ENCODE measurements around the gene RAD51B. TPM values are rescaled to one million over a fixed set of nuclear protein-coding genes. Genes with fewer than 3 reads are reported as not detected.

RAD51B gene
- total RNA-seq, 1 donor from 2014 or later: 25.1 TPM

- Mint-ChIP-seq H3K27ac (no peak overlapping the region), H3K36me3 (ENCODE audit: low read depth) (no peaks in the 10 kb centered on the region), H3K27me3 (ENCODE audit: low read depth) (no peaks in the 10 kb centered on the region), H3K4me3 (ENCODE audit: low read depth) (no peak overlapping the region), H3K4me1 (ENCODE audit: low read depth) (no peaks in the 10 kb centered on the region), H3K9me3 (no peaks in the 10 kb centered on the region)
- DNase-seq (ENCODE audit: low spot score): no peak
- intact Hi-C loops (cut with micrococcal nuclease): no loop called here
Observed at GRCh38 chr14:68553311-68553710, 733.7 kb downstream of the RAD51B start.

GRCh38 chr14:68554231-68554630, 734.7 kb downstream of the RAD51B start:
- Mint-ChIP-seq H3K4me3 (ENCODE audit: low read depth) (no peak overlapping the region), H3K4me1 (ENCODE audit: low read depth) (no peaks in the 10 kb centered on the region), H3K9me3 (no peaks in the 10 kb centered on the region), H3K27me3 (ENCODE audit: low read depth) (no peaks in the 10 kb centered on the region), H3K36me3 (ENCODE audit: low read depth) (no peaks in the 10 kb centered on the region), H3K27ac (no peak overlapping the region)
- DNase-seq (ENCODE audit: low spot score): no peak
- intact Hi-C loops (cut with micrococcal nuclease): no loop called here

- H3K27ac Mint-ChIP-seq: no peak overlapping the region
- no peak overlapping the region for H3K4me3 Mint-ChIP-seq (ENCODE audit: low read depth)
- DNase-seq (ENCODE audit: low spot score): no peak
- no peaks in the 10 kb centered on the region for H3K36me3 Mint-ChIP-seq (ENCODE audit: low read depth)
- H3K27me3 Mint-ChIP-seq (ENCODE audit: low read depth): no peaks in the 10 kb centered on the region
- intact Hi-C loops (cut with micrococcal nuclease): no loop called here
- no peaks in the 10 kb centered on the region for H3K4me1 Mint-ChIP-seq (ENCODE audit: low read depth)
- H3K9me3 Mint-ChIP-seq: no peaks in the 10 kb centered on the region
Observed at GRCh38 chr14:68556253-68556652, 736.7 kb downstream of the RAD51B start.

GRCh38 chr14:68557648-68558047, 738.1 kb downstream of the RAD51B start:
- H3K9me3 Mint-ChIP-seq: no peaks in the 10 kb centered on the region
- no peak overlapping the region for H3K27ac Mint-ChIP-seq
- no peak overlapping the region for H3K4me3 Mint-ChIP-seq (ENCODE audit: low read depth)
- no peaks in the 10 kb centered on the region for H3K4me1 Mint-ChIP-seq (ENCODE audit: low read depth)
- no peaks in the 10 kb centered on the region for H3K27me3 Mint-ChIP-seq (ENCODE audit: low read depth)
- H3K36me3 Mint-ChIP-seq (ENCODE audit: low read depth): no peaks in the 10 kb centered on the region
- intact Hi-C loops (cut with micrococcal nuclease): no loop called here
- DNase-seq (ENCODE audit: low spot score): no peak

GRCh38 chr14:68558096-68558495, 738.5 kb downstream of the RAD51B start:
- Mint-ChIP-seq H3K4me1 (ENCODE audit: low read depth) (no peaks in the 10 kb centered on the region), H3K27me3 (ENCODE audit: low read depth) (no peaks in the 10 kb centered on the region), H3K36me3 (ENCODE audit: low read depth) (no peaks in the 10 kb centered on the region), H3K9me3 (no peaks in the 10 kb centered on the region), H3K4me3 (ENCODE audit: low read depth) (no peak overlapping the region), H3K27ac (no peak overlapping the region)
- intact Hi-C loops (cut with micrococcal nuclease): no loop called here
- no peak for DNase-seq (ENCODE audit: low spot score)

GRCh38 chr14:68559949-68560348, 740.4 kb downstream of the RAD51B start:
- Mint-ChIP-seq H3K4me3 (ENCODE audit: low read depth) (no peak overlapping the region), H3K36me3 (ENCODE audit: low read depth) (no peaks in the 10 kb centered on the region), H3K27me3 (ENCODE audit: low read depth) (no peaks in the 10 kb centered on the region), H3K27ac (no peak overlapping the region), H3K4me1 (ENCODE audit: low read depth) (peaks cover 6% of the 10 kb centered on the region), H3K9me3 (no peaks in the 10 kb centered on the region)
- no peak for DNase-seq (ENCODE audit: low spot score)
- intact Hi-C loops (cut with micrococcal nuclease): no loop called here

- Mint-ChIP-seq H3K27ac (no peak overlapping the region), H3K9me3 (no peaks in the 10 kb centered on the region)
- intact Hi-C loops (cut with micrococcal nuclease): no loop called here
Observed at GRCh38 chr14:68561531-68562007, 742.0 kb downstream of the RAD51B start.

GRCh38 chr14:68562911-68563250, 743.3 kb downstream of the RAD51B start:
- Mint-ChIP-seq H3K4me3 (ENCODE audit: low read depth) (no peak overlapping the region), H3K27me3 (ENCODE audit: low read depth) (no peaks in the 10 kb centered on the region), H3K36me3 (ENCODE audit: low read depth) (no peaks in the 10 kb centered on the region), H3K9me3 (no peaks in the 10 kb centered on the region), H3K27ac (no peak overlapping the region), H3K4me1 (ENCODE audit: low read depth) (peaks cover 11% of the 10 kb centered on the region)
- DNase-seq (ENCODE audit: low spot score): no peak
- intact Hi-C loops (cut with micrococcal nuclease): no loop called here

More at GRCh38 chr14:68561531-68562007, 742.0 kb downstream of the RAD51B start:
- no peak overlapping the region for H3K4me3 Mint-ChIP-seq (ENCODE audit: low read depth)
- H3K36me3 Mint-ChIP-seq (ENCODE audit: low read depth): no peaks in the 10 kb centered on the region
- peaks cover 11% of the 10 kb centered on the region for H3K4me1 Mint-ChIP-seq (ENCODE audit: low read depth)
- DNase-seq (ENCODE audit: low spot score): no peak
- no peaks in the 10 kb centered on the region for H3K27me3 Mint-ChIP-seq (ENCODE audit: low read depth)

GRCh38 chr14:68563251-68564131, 743.9 kb downstream of the RAD51B start:
- Mint-ChIP-seq H3K27me3 (ENCODE audit: low read depth) (no peaks in the 10 kb centered on the region), H3K27ac (no peak overlapping the region), H3K4me3 (ENCODE audit: low read depth) (no peak overlapping the region), H3K9me3 (no peaks in the 10 kb centered on the region), H3K4me1 (ENCODE audit: low read depth) (peaks cover 11% of the 10 kb centered on the region), H3K36me3 (ENCODE audit: low read depth) (no peaks in the 10 kb centered on the region)
- DNase-seq (ENCODE audit: low spot score): no peak
- intact Hi-C loops (cut with micrococcal nuclease): no loop called here

GRCh38 chr14:68564191-68564825, 744.7 kb downstream of the RAD51B start:
- Mint-ChIP-seq H3K27me3 (ENCODE audit: low read depth) (no peaks in the 10 kb centered on the region), H3K36me3 (ENCODE audit: low read depth) (no peaks in the 10 kb centered on the region), H3K9me3 (no peaks in the 10 kb centered on the region), H3K4me3 (ENCODE audit: low read depth) (no peak overlapping the region), H3K27ac (no peak overlapping the region), H3K4me1 (ENCODE audit: low read depth) (peaks cover 11% of the 10 kb centered on the region)
- no peak for DNase-seq (ENCODE audit: low spot score)
- intact Hi-C loops (cut with micrococcal nuclease): no loop called here

GRCh38 chr14:68564826-68565759, 745.5 kb downstream of the RAD51B start:
- Mint-ChIP-seq H3K9me3 (no peaks in the 10 kb centered on the region), H3K27me3 (ENCODE audit: low read depth) (no peaks in the 10 kb centered on the region), H3K4me1 (ENCODE audit: low read depth) (peaks cover 11% of the 10 kb centered on the region), H3K4me3 (ENCODE audit: low read depth) (no peak overlapping the region), H3K27ac (no peak overlapping the region), H3K36me3 (ENCODE audit: low read depth) (no peaks in the 10 kb centered on the region)
- DNase-seq (ENCODE audit: low spot score): no peak
- intact Hi-C loops (cut with micrococcal nuclease): no loop called here

- intact Hi-C loops (cut with micrococcal nuclease): no loop called here
- DNase-seq (ENCODE audit: low spot score): no peak
- Mint-ChIP-seq H3K9me3 (no peaks in the 10 kb centered on the region), H3K4me3 (ENCODE audit: low read depth) (no peak overlapping the region), H3K4me1 (ENCODE audit: low read depth) (peaks cover 11% of the 10 kb centered on the region), H3K36me3 (ENCODE audit: low read depth) (no peaks in the 10 kb centered on the region), H3K27ac (no peak overlapping the region), H3K27me3 (ENCODE audit: low read depth) (no peaks in the 10 kb centered on the region)
Observed at GRCh38 chr14:68566075-68566474, 746.5 kb downstream of the RAD51B start.

All from activated T-helper 2 cell treated with anti-CD3 and anti-CD28 coated beads, Interferon-gamma antibody, Interleukin-2, Interleukin-4, amounts not matched to agents 10 μg/mL and 5 μg/mL and 100 μg/mL, durations not matched to agents 14 hours and 24 hours and 36 hours (primary cell).